ENCODE results near the gene PPP4R4.

The PPP4R4 gene

DNA sequence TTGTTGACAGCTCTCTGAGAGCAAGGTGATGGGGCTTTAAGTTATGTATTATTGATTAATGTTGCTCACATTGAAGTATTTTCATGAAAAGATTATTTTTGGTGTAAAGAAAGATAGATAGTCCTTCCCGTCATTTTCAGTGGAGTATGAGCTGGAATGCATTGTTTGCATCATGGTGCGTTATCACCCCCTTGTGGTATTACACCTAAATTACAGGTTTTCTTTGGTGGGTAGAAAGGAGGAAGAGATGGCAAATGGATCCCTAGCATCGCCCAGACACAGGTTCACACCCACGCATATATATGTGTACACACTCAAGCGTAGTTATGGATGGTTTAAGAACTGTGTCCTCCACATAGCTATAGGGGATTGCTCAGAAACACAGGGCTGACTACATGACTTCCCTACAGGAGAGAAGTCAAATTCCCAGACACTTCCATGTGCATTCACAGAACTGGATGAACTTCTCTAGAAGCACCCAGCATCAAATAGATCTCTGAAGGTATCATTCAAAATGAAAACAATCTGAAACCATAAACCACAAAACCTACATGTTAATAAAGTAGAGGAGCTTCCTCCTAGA is 133.4 kb downstream of the PPP4R4 start:
- peak; percentile 25 for TF ChIP-seq CTCF (conservative IDR thresholded peaks at IDR 0.05; ENCODE audit: low read length)
- H3K4me3 ChIP-seq (ENCODE audit: low read length): no peak overlapping the region
- DNase-seq (ENCODE audit: low read depth): no peak

DNA sequence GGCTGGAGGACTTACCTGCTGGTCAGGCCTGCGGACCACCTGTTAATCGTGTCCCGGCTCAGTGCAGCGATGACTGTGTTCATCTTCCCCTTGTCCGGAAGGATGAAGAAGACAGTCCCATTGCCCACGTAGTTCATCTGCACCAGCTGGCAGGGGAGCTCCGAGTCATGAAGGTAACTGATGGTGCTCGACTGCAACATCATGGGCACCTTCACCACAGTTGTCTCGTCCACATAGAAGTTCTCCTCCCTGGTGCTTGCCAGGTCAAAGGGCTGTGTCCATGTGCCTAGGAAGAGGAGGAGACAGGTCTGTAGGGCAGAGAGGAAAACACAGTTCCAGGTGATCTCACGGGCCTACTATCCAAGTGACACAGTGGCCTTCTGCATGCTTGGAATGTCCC is 135.6 kb downstream of the PPP4R4 start:
- no peak for DNase-seq (ENCODE audit: low read depth)
- no peak overlapping the region for H3K4me3 ChIP-seq (ENCODE audit: low read length)

DNA sequence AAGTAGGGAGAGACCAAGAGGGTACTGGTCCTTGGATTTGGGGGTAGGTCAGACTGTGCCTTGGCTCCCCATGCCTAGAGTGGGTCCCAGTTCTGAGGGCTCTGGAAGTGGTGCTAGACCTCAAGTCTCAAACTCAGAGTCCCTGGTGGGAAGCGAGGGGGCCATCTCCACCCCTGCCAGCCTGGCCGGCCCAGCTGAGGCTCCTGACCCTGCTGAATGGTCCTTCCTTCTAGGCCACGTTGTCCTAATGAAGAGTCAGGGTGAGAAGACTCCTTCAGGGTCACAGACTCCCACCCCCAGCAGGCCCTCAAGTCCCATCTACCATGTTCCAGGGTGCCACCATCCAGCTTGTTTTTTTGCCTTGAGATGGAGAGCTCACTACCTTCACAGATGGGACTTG is 136.1 kb downstream of the PPP4R4 start:
- no peak for DNase-seq (ENCODE audit: low read depth)
- no peak for TF ChIP-seq CTCF (conservative IDR thresholded peaks at IDR 0.05; ENCODE audit: low read length)
- H3K4me3 ChIP-seq (ENCODE audit: low read length): no peak overlapping the region

More for the DNA sequence above, 135.6 kb downstream of the PPP4R4 start:
- TF ChIP-seq CTCF (conservative IDR thresholded peaks at IDR 0.05; ENCODE audit: low read length): no peak

GRCh38 chr14:94312481-94313246 is 138.5 kb downstream of the PPP4R4 start:
- no peak overlapping the region for H3K4me3 ChIP-seq (ENCODE audit: low read length)
- no peak for TF ChIP-seq CTCF (conservative IDR thresholded peaks at IDR 0.05; ENCODE audit: low read length)
- DNase-seq (ENCODE audit: low read depth): no peak

DNA sequence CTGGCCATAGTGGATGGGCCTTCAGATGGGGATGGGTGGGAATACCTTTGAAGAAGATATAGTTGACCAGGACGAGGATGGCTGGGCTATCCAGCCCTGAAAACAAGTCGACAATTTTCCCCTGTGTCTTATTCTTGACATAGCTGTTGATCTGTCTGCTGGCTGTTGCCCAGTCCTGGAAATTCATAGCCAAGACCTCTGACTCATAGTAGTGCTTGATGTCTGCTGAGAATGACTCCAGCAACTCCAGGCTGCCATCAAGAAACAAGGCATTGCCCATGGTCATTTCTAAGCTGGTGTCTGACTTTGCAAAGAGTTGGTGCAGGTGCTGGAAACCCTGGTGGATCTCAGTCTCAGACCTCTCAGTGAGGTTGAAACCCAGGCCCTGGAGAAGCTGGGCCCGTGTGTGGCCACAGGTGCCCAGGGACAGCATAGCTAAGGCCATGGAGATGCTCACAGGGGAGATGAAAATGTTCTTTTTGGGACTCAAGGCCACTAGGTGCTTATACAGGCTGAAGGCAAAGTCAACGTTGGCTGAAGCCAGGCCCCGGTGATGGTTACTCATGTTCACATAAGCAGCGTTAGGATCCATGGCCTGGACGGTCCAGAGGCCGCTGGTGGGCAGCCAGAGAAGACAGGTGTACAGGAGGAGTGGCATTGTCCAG is 140.0 kb downstream of the PPP4R4 start:
- no peak for TF ChIP-seq CTCF (conservative IDR thresholded peaks at IDR 0.05; ENCODE audit: low read length)
- no peak overlapping the region for H3K4me3 ChIP-seq (ENCODE audit: low read length)
- DNase-seq (ENCODE audit: low read depth): peak; percentile 40

DNA sequence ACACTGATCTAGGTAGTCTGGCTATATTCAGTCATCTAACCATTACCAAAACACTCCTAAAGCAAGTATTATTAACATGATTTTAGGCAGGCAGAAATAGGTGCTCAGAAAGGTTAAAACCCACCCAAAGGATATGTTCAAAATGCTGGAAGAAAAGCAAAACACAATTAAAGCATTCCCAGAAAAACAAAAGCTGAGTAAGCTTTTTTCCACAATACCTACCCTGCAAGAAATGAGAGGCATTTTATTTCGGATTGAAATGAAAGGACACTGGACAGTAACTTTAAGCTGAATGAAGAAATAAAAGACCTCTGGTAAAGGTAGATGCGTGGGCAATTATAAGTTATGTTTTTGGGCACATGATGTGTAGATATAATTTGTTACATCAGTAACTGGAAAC is 140.8 kb downstream of the PPP4R4 start:
- TF ChIP-seq CTCF (conservative IDR thresholded peaks at IDR 0.05; ENCODE audit: low read length): no peak
- no peak overlapping the region for H3K4me3 ChIP-seq (ENCODE audit: low read length)
- DNase-seq (ENCODE audit: low read depth): no peak
